ENCODE data around the gene CEMIP.

GRCh38 chr15:80926126-80926525 lies 147.0 kb downstream of the CEMIP start:
- TF ChIP-seq CTCF (IDR thresholded peaks at IDR 0.05) (no peak), ZFX (IDR thresholded peaks at IDR 0.05; ENCODE audit: borderline replicate concordance) (no peak)
